SK-N-SH (cell line): ENCODE results near the gene MAPK9.

Experiments
- RFX5 ChIP-seq: IDR thresholded peaks from 2 replicates; pipeline ENCODE4 v1.6.1; 2012; ENCODE audit warnings: mild to moderate bottlenecking, improper control_type of control experiment, low read length
- USF2 ChIP-seq: fragments of 150-350 bp; IDR thresholded peaks from 2 replicates; pipeline ENCODE4 v1.6.1; 2017; ENCODE audit warnings: antibody characterized with exemption, low read length, low read depth, borderline replicate concordance
- TF ChIP-seq, protein P1 (sequence below): fragments of 200-600 bp; sonication (generic); IDR thresholded peaks from 2 replicates; pipeline ENCODE4 v1.6.1; 2017; ENCODE audit warnings: antibody characterized with exemption, mild to moderate bottlenecking, moderate library complexity

DNA sequence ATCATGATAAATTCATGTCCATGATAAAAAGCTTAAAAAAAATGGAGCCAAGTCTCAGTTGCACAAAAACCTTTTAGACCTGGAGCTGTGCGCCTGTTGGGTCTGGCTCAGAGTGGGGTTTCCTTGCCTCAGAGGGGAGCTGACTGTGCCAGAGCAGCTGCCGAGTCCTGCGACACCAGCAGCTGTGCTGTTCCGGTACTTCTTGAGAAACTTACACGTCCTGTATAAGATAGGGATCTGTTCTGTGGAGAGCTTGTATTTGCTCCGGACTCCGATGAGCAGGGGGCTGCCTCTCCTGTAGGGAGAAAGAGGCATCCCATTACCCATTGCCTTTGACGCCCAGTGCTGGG is 32.7 kb upstream of the MAPK9 start:
- TF ChIP-seq USF2 (no peak), RFX5 (no peak)
- TF ChIP-seq, protein P1, sequence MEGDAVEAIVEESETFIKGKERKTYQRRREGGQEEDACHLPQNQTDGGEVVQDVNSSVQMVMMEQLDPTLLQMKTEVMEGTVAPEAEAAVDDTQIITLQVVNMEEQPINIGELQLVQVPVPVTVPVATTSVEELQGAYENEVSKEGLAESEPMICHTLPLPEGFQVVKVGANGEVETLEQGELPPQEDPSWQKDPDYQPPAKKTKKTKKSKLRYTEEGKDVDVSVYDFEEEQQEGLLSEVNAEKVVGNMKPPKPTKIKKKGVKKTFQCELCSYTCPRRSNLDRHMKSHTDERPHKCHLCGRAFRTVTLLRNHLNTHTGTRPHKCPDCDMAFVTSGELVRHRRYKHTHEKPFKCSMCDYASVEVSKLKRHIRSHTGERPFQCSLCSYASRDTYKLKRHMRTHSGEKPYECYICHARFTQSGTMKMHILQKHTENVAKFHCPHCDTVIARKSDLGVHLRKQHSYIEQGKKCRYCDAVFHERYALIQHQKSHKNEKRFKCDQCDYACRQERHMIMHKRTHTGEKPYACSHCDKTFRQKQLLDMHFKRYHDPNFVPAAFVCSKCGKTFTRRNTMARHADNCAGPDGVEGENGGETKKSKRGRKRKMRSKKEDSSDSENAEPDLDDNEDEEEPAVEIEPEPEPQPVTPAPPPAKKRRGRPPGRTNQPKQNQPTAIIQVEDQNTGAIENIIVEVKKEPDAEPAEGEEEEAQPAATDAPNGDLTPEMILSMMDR: no peak
